Activated naive CD4-positive, alpha-beta T cell treated with anti-CD3 and anti-CD28 coated beads, Interleukin-2, amount 10 ng/mL, durations not matched to agents 7 days and 5 days (primary cell): ENCODE data around the gene ADAM19.

Experiments used
- CTCF ChIA-PET: fragments of 350-600 bp; sonication (Branson Sonifier 250); formaldehyde crosslinking; loops from one replicate; lab custom pipeline; 2021; ENCODE audit warnings: antibody characterized with exemption; lab: Charles Lee
- DNase-seq: peaks from one replicate; pipeline ENCODE4 v3.0.0-alpha.2; 2020
- H3K27ac Mint-ChIP-seq: one replicate; pipeline ENCODE4 v1.8.0; 2021; ENCODE audit warnings: mild to moderate bottlenecking, moderate library complexity, mixed read lengths
- H3K27me3 Mint-ChIP-seq: one replicate; pipeline ENCODE4 v1.8.0; 2021; ENCODE audit warnings: mild to moderate bottlenecking, mixed read lengths
- H3K36me3 Mint-ChIP-seq: one replicate; pipeline ENCODE4 v1.8.0; 2021; ENCODE audit warnings: mixed read lengths
- H3K4me1 Mint-ChIP-seq: one replicate; pipeline ENCODE4 v1.8.0; 2021; ENCODE audit warnings: mixed read lengths
- H3K4me3 Mint-ChIP-seq: one replicate; pipeline ENCODE4 v1.8.0; 2021; ENCODE audit warnings: mild to moderate bottlenecking, moderate library complexity, mixed read lengths
- H3K9me3 Mint-ChIP-seq: one replicate; pipeline ENCODE4 v1.8.0; 2021; ENCODE audit warnings: mixed read lengths

The ADAM19 gene

GRCh38 chr5:157584628-157585027 lies 9.1 kb upstream of the ADAM19 start:
- Mint-ChIP-seq H3K9me3 (peaks cover 2% of the 10 kb centered on the region), H3K4me3 (no peak overlapping the region), H3K27ac (no peak overlapping the region), H3K36me3 (peaks cover 4% of the 10 kb centered on the region), H3K4me1 (peaks cover 33% of the 10 kb centered on the region), H3K27me3 (no peaks in the 10 kb centered on the region)
- DNase-seq, result no peak
- CTCF ChIA-PET, result interaction anchor here (0.8 to 1.8 kb wide), 3 partner anchors 8 to 133 kb away, joined by 3 to 4 read pairs (median 3); no protein-coding TSS in a partner anchor

DNA sequence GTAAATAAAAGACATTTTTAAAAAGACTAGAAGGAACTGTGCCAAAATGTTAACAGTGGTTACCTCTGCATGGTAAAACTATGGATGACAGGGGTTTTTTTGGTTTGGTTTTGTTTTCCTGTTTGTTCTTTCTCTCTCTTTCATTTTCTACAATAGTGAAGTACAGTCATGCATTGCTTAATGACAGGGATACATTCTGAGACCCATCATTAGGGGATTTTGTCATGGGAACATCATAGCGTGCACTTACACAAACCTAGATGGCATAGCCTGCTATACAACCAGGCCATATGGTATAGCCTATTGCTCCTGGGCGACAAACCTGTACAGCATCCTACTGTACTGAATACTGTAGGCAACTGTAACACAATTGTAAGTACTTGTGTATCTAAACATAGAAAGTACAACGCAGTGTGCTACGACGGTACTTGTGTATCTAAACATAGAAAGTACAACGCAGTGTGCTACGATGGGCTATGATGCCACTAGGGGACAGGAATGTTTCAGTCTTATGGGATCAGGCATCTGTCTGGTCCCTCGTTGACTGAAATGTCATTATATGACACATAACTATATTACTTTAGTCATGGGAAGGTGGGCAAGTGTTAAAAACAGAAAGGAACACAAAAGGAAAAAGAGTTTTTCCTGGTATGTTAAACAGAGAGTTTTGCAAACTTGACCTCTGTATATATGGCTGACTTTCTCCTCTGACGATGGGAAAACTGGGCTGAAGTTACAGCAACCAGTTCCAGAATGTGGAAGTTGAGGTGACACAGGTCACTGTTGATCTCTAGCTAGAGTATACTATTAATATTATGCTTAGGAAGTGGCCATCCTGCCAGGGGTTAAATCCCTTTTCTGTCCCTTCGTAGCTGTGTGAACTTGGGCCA lies 7.4 kb upstream of the ADAM19 start:
- Mint-ChIP-seq H3K36me3 (peaks cover 4% of the 10 kb centered on the region), H3K9me3 (peaks cover 2% of the 10 kb centered on the region), H3K27me3 (no peaks in the 10 kb centered on the region), H3K4me3 (no peak overlapping the region), H3K27ac (peak overlapping the region; percentile 28), H3K4me1 (peaks cover 45% of the 10 kb centered on the region)
- CTCF ChIA-PET, result interaction anchor here (0.8 to 1.8 kb wide), 4 partner anchors 13 to 150 kb away, joined by 3 to 4 read pairs (median 4); no protein-coding TSS in a partner anchor
- no peak for DNase-seq

GRCh38 chr5:157581901-157582300 lies 6.3 kb upstream of the ADAM19 start:
- Mint-ChIP-seq H3K27me3 (peaks cover under 1% of the 10 kb centered on the region), H3K4me3 (no peak overlapping the region), H3K27ac (no peak overlapping the region), H3K36me3 (peaks cover 4% of the 10 kb centered on the region), H3K9me3 (peaks cover 2% of the 10 kb centered on the region), H3K4me1 (peaks cover 52% of the 10 kb centered on the region)
- CTCF ChIA-PET, result interaction anchor here (0.8 kb wide), 1 partner anchor 149 kb away, joined by 3 read pairs; no protein-coding TSS in a partner anchor
- DNase-seq, result no peak

GRCh38 chr5:157578079-157578780 lies 2.7 kb upstream of the ADAM19 start:
- no peak for DNase-seq
- H3K4me3 Mint-ChIP-seq, result no peak overlapping the region

DNA sequence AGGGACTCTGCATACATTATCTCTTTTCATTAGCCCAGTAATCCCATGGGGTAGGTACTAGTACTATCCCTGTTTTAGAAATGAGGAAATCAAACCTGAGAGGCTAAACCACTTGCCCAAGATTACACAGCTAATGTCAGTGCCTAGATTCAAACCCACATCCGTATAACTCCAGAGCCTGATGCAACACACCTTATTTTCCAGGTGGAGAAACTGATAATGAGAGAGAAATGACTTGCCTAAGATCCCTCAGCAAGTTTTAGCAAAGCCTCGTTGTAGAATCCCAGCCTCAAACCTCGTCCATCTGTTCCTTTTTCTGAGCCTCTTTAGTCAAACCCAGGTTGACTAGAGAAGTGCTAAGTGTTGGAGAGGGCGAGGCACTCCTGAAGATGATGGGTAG lies 1.1 kb upstream of the ADAM19 start:
- Mint-ChIP-seq H3K27ac (no peak overlapping the region), H3K4me1 (peaks cover 69% of the 10 kb centered on the region), H3K9me3 (no peaks in the 10 kb centered on the region), H3K36me3 (peaks cover 22% of the 10 kb centered on the region), H3K27me3 (peaks cover 25% of the 10 kb centered on the region), H3K4me3 (peak overlapping the region; percentile 73)
- no peak for DNase-seq
- CTCF ChIA-PET, result no interaction called here

More at GRCh38 chr5:157578079-157578780, 2.7 kb upstream of the ADAM19 start:
- Mint-ChIP-seq H3K36me3 (peaks cover 19% of the 10 kb centered on the region), H3K27me3 (peaks cover 25% of the 10 kb centered on the region), H3K4me1 (peaks cover 68% of the 10 kb centered on the region), H3K27ac (no peak overlapping the region), H3K9me3 (no peaks in the 10 kb centered on the region)
- CTCF ChIA-PET, result interaction anchor here (1.3 to 1.8 kb wide), 2 partner anchors 18 to 29 kb away, joined by 3 to 4 read pairs; no protein-coding TSS in a partner anchor

- peak overlapping the region; percentile 40 for H3K27ac Mint-ChIP-seq
- H3K4me1 Mint-ChIP-seq, result peaks cover 77% of the 10 kb centered on the region
- H3K4me3 Mint-ChIP-seq, result peak overlapping the region; percentile 86
- CTCF ChIA-PET, result no interaction called here
- DNase-seq, result peak; percentile 55
- peaks cover 25% of the 10 kb centered on the region for H3K27me3 Mint-ChIP-seq
- H3K36me3 Mint-ChIP-seq, result peaks cover 37% of the 10 kb centered on the region
- no peaks in the 10 kb centered on the region for H3K9me3 Mint-ChIP-seq
These were observed 857 bp downstream of the ADAM19 start for GRCh38 chr5:157574456-157575380.

DNA sequence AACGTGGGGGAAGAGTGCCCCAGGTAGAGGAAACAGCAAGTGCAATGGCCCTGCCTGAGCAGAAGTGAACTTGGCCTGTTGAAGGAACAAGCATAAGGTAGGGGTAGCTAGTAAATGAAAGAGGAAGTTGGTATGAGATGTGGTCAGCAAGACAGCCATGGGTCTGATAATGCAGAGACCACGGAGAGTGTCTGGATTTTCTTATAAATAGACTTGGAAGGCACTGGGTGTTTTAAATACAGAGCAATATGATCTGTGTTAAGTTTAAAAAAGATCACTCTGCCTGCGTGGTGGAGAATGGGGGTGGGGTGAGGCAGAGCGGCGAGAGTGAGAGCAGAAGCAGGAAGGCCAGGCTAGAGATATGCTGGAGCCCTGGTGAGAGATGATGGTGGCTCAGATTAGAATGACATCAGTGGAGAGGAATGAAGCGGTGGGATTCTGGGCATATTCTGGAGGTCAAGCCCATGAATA lies 4.2 kb downstream of the ADAM19 start:
- peak; percentile 58 for DNase-seq
- no peaks in the 10 kb centered on the region for H3K9me3 Mint-ChIP-seq
- CTCF ChIA-PET, result interaction anchor here (0.6 to 1.5 kb wide), 6 partner anchors 9 to 100 kb away, joined by 3 to 10 read pairs (median 4); no protein-coding TSS in a partner anchor
- H3K27me3 Mint-ChIP-seq, result peaks cover 21% of the 10 kb centered on the region
- peak overlapping the region; percentile 86 for H3K4me3 Mint-ChIP-seq
- peaks cover 81% of the 10 kb centered on the region for H3K4me1 Mint-ChIP-seq
- H3K27ac Mint-ChIP-seq, result peak overlapping the region; percentile 90
- H3K36me3 Mint-ChIP-seq, result peaks cover 66% of the 10 kb centered on the region

GRCh38 chr5:157570531-157571200 lies 4.9 kb downstream of the ADAM19 start:
- Mint-ChIP-seq H3K9me3 (no peaks in the 10 kb centered on the region), H3K27me3 (peaks cover 14% of the 10 kb centered on the region), H3K36me3 (peaks cover 66% of the 10 kb centered on the region), H3K4me3 (peak overlapping the region; percentile 86), H3K4me1 (peaks cover 74% of the 10 kb centered on the region), H3K27ac (peak overlapping the region; percentile 90)
- DNase-seq, result no peak
- CTCF ChIA-PET, result interaction anchor here (1.5 kb wide), 2 partner anchors 10 to 26 kb away, joined by 3 to 10 read pairs; no protein-coding TSS in a partner anchor

- peaks cover 3% of the 10 kb centered on the region for H3K27me3 Mint-ChIP-seq
These were observed 6.9 kb downstream of the ADAM19 start for GRCh38 chr5:157568720-157569119.

DNA sequence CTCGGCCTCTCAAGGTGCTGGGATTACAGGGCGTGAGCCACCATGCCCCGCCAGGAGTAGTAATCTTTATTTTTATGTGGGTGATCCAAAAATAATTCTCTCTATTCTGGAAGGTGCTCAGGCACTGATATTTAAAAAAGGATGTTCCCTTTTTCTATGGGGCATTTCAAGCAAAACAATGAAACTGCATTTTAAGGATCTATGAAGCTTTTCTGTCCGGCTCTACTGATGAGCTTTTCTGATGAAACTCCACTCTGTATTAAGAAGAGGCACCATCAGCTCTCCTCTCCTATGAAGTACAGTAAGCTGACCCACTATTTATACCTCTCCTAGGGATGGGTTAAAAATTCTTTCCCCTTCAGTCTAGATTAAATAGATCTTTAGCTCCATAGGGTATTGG lies 7.4 kb downstream of the ADAM19 start:
- Mint-ChIP-seq H3K4me3 (no peak overlapping the region), H3K27ac (no peak overlapping the region), H3K4me1 (peaks cover 83% of the 10 kb centered on the region), H3K27me3 (no peaks in the 10 kb centered on the region), H3K36me3 (peaks cover 72% of the 10 kb centered on the region), H3K9me3 (no peaks in the 10 kb centered on the region)
- CTCF ChIA-PET, result interaction anchor here (0.7 to 0.9 kb wide), 2 partner anchors 77 to 101 kb away, joined by 3 read pairs; no protein-coding TSS in a partner anchor
- DNase-seq, result no peak

More at GRCh38 chr5:157568720-157569119, 6.9 kb downstream of the ADAM19 start:
- no peak for DNase-seq
- peaks cover 68% of the 10 kb centered on the region for H3K36me3 Mint-ChIP-seq
- no peaks in the 10 kb centered on the region for H3K9me3 Mint-ChIP-seq
- H3K27ac Mint-ChIP-seq, result no peak overlapping the region
- H3K4me3 Mint-ChIP-seq, result no peak overlapping the region
- H3K4me1 Mint-ChIP-seq, result peaks cover 81% of the 10 kb centered on the region
- CTCF ChIA-PET, result interaction anchor here (0.7 to 0.9 kb wide), 2 partner anchors 77 to 100 kb away, joined by 3 read pairs; no protein-coding TSS in a partner anchor

DNA sequence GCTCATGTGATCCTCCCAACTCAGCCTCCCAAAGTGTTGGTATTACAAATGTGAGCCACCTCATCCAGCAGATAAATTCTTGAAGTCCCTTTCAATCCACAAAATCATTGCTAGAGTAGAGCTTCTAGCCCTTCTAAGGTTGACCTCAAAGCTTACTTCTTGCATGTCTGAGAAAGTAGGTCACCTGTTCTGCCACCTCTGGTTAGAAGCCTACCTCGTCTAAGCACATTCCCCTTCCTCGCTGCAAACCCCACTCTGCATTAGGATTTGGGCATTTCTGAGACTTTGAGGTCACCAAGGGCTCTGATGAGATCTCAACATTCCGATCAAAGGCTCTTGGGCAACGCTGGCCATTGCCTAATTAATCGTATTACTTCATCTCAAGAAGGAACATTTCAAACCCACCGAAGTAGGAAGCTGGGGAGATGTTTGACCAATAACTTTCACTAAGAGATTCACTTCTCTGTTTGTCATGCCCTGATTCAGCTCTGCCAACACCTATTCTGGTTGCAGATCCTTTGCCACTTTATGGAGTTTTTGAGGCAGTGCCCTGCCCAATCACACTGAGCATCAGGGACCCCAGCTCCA lies 8.6 kb downstream of the ADAM19 start:
- H3K4me1 Mint-ChIP-seq, result peaks cover 81% of the 10 kb centered on the region
- H3K27ac Mint-ChIP-seq, result peak overlapping the region; percentile 73
- H3K9me3 Mint-ChIP-seq, result no peaks in the 10 kb centered on the region
- H3K27me3 Mint-ChIP-seq, result no peaks in the 10 kb centered on the region
- CTCF ChIA-PET, result interaction anchor here (0.6 to 1.5 kb wide), 5 partner anchors 9 to 151 kb away, joined by 3 to 4 read pairs (median 3); no protein-coding TSS in a partner anchor
- H3K36me3 Mint-ChIP-seq, result peaks cover 79% of the 10 kb centered on the region
- DNase-seq, result no peak
- no peak overlapping the region for H3K4me3 Mint-ChIP-seq
